Tibial artery (tissue), 4 donors: Measurements from ENCODE around the gene COL24A1.
"Not testable (repeated sequence)": the region's sequence is repeated elsewhere in the genome, so short reads cannot be mapped to it uniquely, and the experiment has no call there.

ENCODE experiments used
- DNase-seq, 2 donors: peaks; one replicate each; pipeline ENCODE4 v3.0.0-alpha.2; 2019
- H3K27ac ChIP-seq, 2 donors: fragments of 200-600 bp; sonication (generic) in 1 of 2; 1 replicate in 1 of 2; 2 replicates in 1 of 2; pipeline ENCODE4 v1.5.1; 2018 to 2019; ENCODE audit warnings: mild to moderate bottlenecking in 1 of 2
- H3K27me3 ChIP-seq, 2 donors: fragments of 200-600 bp; sonication (generic) in 1 of 2; one replicate each; pipeline versions ENCODE4 v1.5.1 to v1.6.0; 2016 to 2019
- H3K36me3 ChIP-seq, 3 donors: fragments of 200-600 bp; sonication (generic) in 2 of 3; one replicate each; pipeline ENCODE4 v1.5.1; 2016 to 2019; ENCODE audit warnings: mild to moderate bottlenecking in 2 of 3
- H3K4me1 ChIP-seq, 4 donors: fragments of 200-600 bp; sonication (generic) in 2 of 4; 1 replicate in 3 of 4; 2 replicates in 1 of 4; pipeline ENCODE4 v1.5.1; 2016 to 2019
- H3K4me3 ChIP-seq, 2 donors: fragments of 200-600 bp; sonication (generic) in 1 of 2; 1 replicate in 1 of 2; 2 replicates in 1 of 2; pipeline ENCODE4 v1.5.1; 2018 to 2019; ENCODE audit warnings: mild to moderate bottlenecking in 2 of 2
- H3K9me3 ChIP-seq, 3 donors: fragments of 200-600 bp; sonication (generic) in 1 of 3; one replicate each; pipeline ENCODE4 v1.5.1; 2016 to 2019
- CTCF ChIP-seq, 2 experiments: fragments of 200-600 bp in 1 of 2; fragments of 450-650 bp in 1 of 2; IDR thresholded peaks; one replicate each; pipeline ENCODE4 v1.5.1; 2017 to 2019; ENCODE audit warnings: antibody characterized with exemption in 2 of 2, mild to moderate bottlenecking in 1 of 2, moderate library complexity in 1 of 2
- intact Hi-C: fragments of 100-400 bp; cut with DNase I; formaldehyde crosslinking; loops from one replicate; pipeline ENCODE4 v1.15.0; 2023; ENCODE audit warnings: low total_unique reads

Gene COL24A1

GRCh38 chr1:86114236-86114635 lies 42.3 kb downstream of the COL24A1 start:
- intact Hi-C loops = no loop called here
- no peak for TF ChIP-seq CTCF (IDR thresholded peaks at IDR 0.05)
- Histone ChIP-seq H3K27ac (no peak overlapping the region), H3K27me3 (no peaks in the 10 kb centered on the region), H3K36me3 (no peaks in the 10 kb centered on the region), H3K4me1 (no peaks in the 10 kb centered on the region), H3K9me3 (peaks cover 0 to under 1% (median under 1%) of the 10 kb centered on the region in 3 donors), H3K4me3 (no peak overlapping the region)
- DNase-seq = no peak

- intact Hi-C loops, H3K4me1 ChIP-seq, H3K9me3 ChIP-seq, H3K36me3 ChIP-seq, H3K4me3 ChIP-seq, H3K27me3 ChIP-seq, H3K27ac ChIP-seq, DNase-seq: not testable (repeated sequence)
Observed at GRCh38 chr1:86111590-86111989, 45.0 kb downstream of the COL24A1 start.

DNA sequence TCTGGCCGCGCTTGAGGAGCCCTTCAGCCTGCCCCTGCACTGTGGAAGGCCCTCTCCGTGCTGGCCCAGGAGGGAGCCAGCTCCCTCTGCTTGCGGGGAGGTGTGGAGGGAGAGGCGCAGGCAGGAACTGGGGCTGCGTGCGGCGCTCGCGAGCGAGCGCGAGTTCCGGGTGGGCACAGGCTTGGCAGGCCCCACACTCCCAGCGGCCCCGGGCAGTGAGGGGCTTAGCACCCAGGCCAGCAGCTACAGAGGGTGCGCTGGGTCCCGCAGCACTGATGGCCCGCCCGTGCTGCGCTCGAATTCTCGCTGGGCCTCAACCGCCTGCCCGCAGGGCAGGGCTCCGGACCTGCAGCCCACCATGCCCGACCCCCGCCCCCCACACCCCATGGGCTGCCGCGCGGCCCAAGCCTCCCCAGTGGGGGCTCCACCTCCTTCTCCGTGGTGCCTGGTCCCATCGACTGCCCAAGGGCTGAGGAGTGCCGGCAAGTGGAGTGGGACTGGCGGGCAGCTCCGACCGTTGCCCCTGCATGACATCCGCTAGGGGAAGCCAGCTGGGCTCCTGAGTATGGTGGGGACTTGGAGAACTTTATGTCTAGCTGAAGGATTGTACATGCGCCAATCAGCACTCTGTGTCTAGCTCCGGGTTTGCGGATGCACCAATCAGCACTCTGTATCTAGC lies 46.0 kb downstream of the COL24A1 start:
- TF ChIP-seq CTCF (IDR thresholded peaks at IDR 0.05) = no peak
- no peaks in the 10 kb centered on the region for H3K4me1 ChIP-seq
- intact Hi-C loops = no loop called here
- no peak overlapping the region for H3K4me3 ChIP-seq
- H3K36me3 ChIP-seq = no peaks in the 10 kb centered on the region
- DNase-seq = no peak
- H3K27me3 ChIP-seq = no peaks in the 10 kb centered on the region
- no peak overlapping the region for H3K27ac ChIP-seq
- no peaks in the 10 kb centered on the region for H3K9me3 ChIP-seq

GRCh38 chr1:86105533-86105866 lies 51.1 kb downstream of the COL24A1 start:
- no peak overlapping the region for H3K27ac ChIP-seq
- no peaks in the 10 kb centered on the region for H3K36me3 ChIP-seq
- H3K4me3 ChIP-seq = no peak overlapping the region
- no peak for TF ChIP-seq CTCF (IDR thresholded peaks at IDR 0.05)
- no peaks in the 10 kb centered on the region for H3K27me3 ChIP-seq
- H3K4me1 ChIP-seq = no peaks in the 10 kb centered on the region
- intact Hi-C loops = no loop called here
- no peak for DNase-seq
- H3K9me3 ChIP-seq = no peaks in the 10 kb centered on the region

GRCh38 chr1:86104606-86105532 lies 51.7 kb downstream of the COL24A1 start:
- no peaks in the 10 kb centered on the region for H3K36me3 ChIP-seq
- TF ChIP-seq CTCF (IDR thresholded peaks at IDR 0.05) = no peak
- H3K27ac ChIP-seq = no peak overlapping the region
- intact Hi-C loops = no loop called here
- no peaks in the 10 kb centered on the region for H3K4me1 ChIP-seq
- H3K9me3 ChIP-seq = no peaks in the 10 kb centered on the region
- H3K4me3 ChIP-seq = no peak overlapping the region
- DNase-seq = no peak
- H3K27me3 ChIP-seq = no peaks in the 10 kb centered on the region

DNA sequence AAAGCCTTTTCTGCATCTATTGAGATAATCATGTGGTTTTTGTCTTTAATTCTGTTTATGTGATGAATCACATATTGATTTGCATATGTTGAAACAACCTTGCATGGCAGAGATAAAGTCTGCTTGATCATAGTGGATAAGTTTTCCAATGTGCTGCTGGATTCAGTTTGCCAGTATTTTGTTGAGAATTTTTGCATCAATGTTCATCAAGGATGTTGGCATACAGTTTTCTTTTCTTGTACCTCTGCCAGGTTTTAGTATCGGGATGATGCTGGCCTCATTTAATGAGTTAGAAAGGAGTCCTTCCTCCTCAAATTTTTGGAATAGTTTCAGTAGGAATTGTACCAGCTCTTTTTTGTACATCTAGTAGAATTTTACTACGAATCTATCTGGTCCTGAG lies 55.0 kb downstream of the COL24A1 start:
- Histone ChIP-seq H3K4me1 (no peaks in the 10 kb centered on the region), H3K27ac (no peak overlapping the region), H3K4me3 (no peak overlapping the region), H3K36me3 (no peaks in the 10 kb centered on the region), H3K9me3 (no peaks in the 10 kb centered on the region), H3K27me3 (no peaks in the 10 kb centered on the region)
- TF ChIP-seq CTCF (IDR thresholded peaks at IDR 0.05) = no peak
- intact Hi-C loops = no loop called here
- DNase-seq = no peak
